Endothelial cell of umbilical vein (primary cell): ENCODE data around the gene PRSS37. TPM values are rescaled to one million over a fixed set of nuclear protein-coding genes. Genes with fewer than 3 reads are reported as not detected.

Experiments
- BruUV-seq: library from RNA; stranded (reverse); fragments of 400-500 nt; replicated peaks from 2 replicates; lab custom pipeline; 2021; lab: Mats Ljungman, UMichigan
- CTCF ChIA-PET: fragments of 300-600, 350-600 bp; sonication (Branson Sonifier 250); formaldehyde crosslinking; loops from one replicate; lab custom pipeline; 2021; ENCODE audit warnings: antibody characterized with exemption, inconsistent platforms; lab: Charles Lee
- POLR2A ChIA-PET: fragments of 300-600, 350-600 bp; sonication (Branson Sonifier 250); formaldehyde crosslinking; loops from one replicate; lab custom pipeline; 2021; ENCODE audit warnings: antibody characterized with exemption, inconsistent platforms; lab: Charles Lee
- DNase-seq: peaks from one replicate; pipeline ENCODE4 v3.0.0-alpha.2; 2011; ENCODE audit warnings: low read depth, low spot score
- FAIRE-seq: peaks from 2 replicates; lab custom pipeline; 2011; peaks lifted over from hg19 to GRCh38; lab: Jason Lieb, UNC
- H2AFZ ChIP-seq: 2 replicates; pipeline ENCODE4 v1.6.0; 2012; ENCODE audit warnings: low read depth, low read length, control low read depth, inconsistent platforms
- H3K27ac ChIP-seq: 2 replicates; pipeline ENCODE4 v1.5.1; 2011; ENCODE audit warnings: low read depth, mild to moderate bottlenecking, control low read depth, low read length, moderate library complexity; ENCODE audit not compliant: insufficient read depth
- H3K27me3 ChIP-seq, 2 experiments: 2 replicates each; pipeline versions ENCODE4 v1.6.0 to v1.6.1; 2011; ENCODE audit warnings: low read length in 2 of 2, mixed read lengths in 1 of 2; ENCODE audit not compliant: control insufficient read depth in 2 of 2, insufficient read depth in 2 of 2
- H3K36me3 ChIP-seq, 2 experiments: 2 replicates in 1 of 2; 3 replicates in 1 of 2; pipeline ENCODE4 v1.5.1; 2011; ENCODE audit warnings: low read length in 2 of 2, mild to moderate bottlenecking in 1 of 2, moderate library complexity in 1 of 2; ENCODE audit not compliant: control insufficient read depth in 2 of 2, insufficient read depth in 2 of 2; ENCODE audit errors: extremely low read depth in 1 of 2
- H3K4me1 ChIP-seq: 3 replicates; pipeline ENCODE4 v1.5.1; 2011; ENCODE audit warnings: mild to moderate bottlenecking, low read length; ENCODE audit not compliant: control insufficient read depth, insufficient read depth; ENCODE audit errors: extremely low read depth
- H3K4me2 ChIP-seq: 2 replicates; pipeline ENCODE4 v1.6.1; 2011; ENCODE audit warnings: low read length, control low read depth, mixed read lengths; ENCODE audit not compliant: insufficient read depth
- H3K4me3 ChIP-seq, 3 experiments: fragments of 200-600 bp in 1 of 3; sonication (generic), shearing (Covaris generic) in 1 of 3; replicated peaks in 1 of 3; 2 replicates each; pipeline ENCODE4 v1.5.1; 2011 to 2016; ENCODE audit warnings: control low read depth in 3 of 3, low read length in 3 of 3, mild to moderate bottlenecking in 2 of 3, inconsistent platforms in 1 of 3, low read depth in 1 of 3, moderate library complexity in 1 of 3; ENCODE audit not compliant: insufficient read depth in 1 of 3
- H3K79me2 ChIP-seq: 2 replicates; pipeline ENCODE4 v1.6.0; 2012; ENCODE audit warnings: low read length, inconsistent platforms; ENCODE audit not compliant: control insufficient read depth, insufficient read depth
- H3K9ac ChIP-seq: replicated peaks from 2 replicates; pipeline ENCODE3; 2011; ENCODE audit warnings: low read length, control low read depth; ENCODE audit not compliant: insufficient read depth; ENCODE audit errors: extremely low read depth
- H3K9me1 ChIP-seq: replicated peaks from 3 replicates; pipeline ENCODE4 v1.6.0; 2011; ENCODE audit warnings: mild to moderate bottlenecking, low read length; ENCODE audit not compliant: control insufficient read depth, insufficient read depth; ENCODE audit errors: extremely low read depth
- H3K9me3 ChIP-seq: replicated peaks from 2 replicates; pipeline ENCODE4 v1.5.1; 2012; ENCODE audit warnings: low read length, inconsistent platforms; ENCODE audit not compliant: control insufficient read depth, insufficient read depth
- H4K20me1 ChIP-seq: replicated peaks from 2 replicates; pipeline ENCODE3; 2011; ENCODE audit warnings: mild to moderate bottlenecking, low read length; ENCODE audit not compliant: control insufficient read depth, insufficient read depth; ENCODE audit errors: extremely low read depth
- EZH2 ChIP-seq: IDR thresholded peaks from 2 replicates; pipeline ENCODE4 v1.6.1; 2012; ENCODE audit warnings: borderline replicate concordance, low read depth, mild to moderate bottlenecking, moderate library complexity, low read length, inconsistent platforms; ENCODE audit not compliant: severe bottlenecking
- FOS ChIP-seq: IDR thresholded peaks from 2 replicates; pipeline ENCODE4 v1.6.1; 2011; ENCODE audit warnings: mild to moderate bottlenecking, low read length, moderate library complexity, borderline replicate concordance; ENCODE audit not compliant: insufficient read depth
- JUN ChIP-seq: IDR thresholded peaks from 2 replicates; pipeline ENCODE4 v1.6.1; 2011; ENCODE audit warnings: borderline replicate concordance, low read depth; ENCODE audit not compliant: insufficient read length, insufficient read depth
- MAX ChIP-seq: IDR thresholded peaks from 2 replicates; pipeline ENCODE4 v1.6.1; 2011; ENCODE audit not compliant: insufficient read depth, insufficient read length
- MYC ChIP-seq: IDR thresholded peaks from one replicate; pipeline ENCODE4 v1.6.1; 2011; ENCODE audit warnings: mild to moderate bottlenecking, low read depth, low read length
- POLR2A ChIP-seq: IDR thresholded peaks from 2 replicates; pipeline ENCODE4 v1.6.1; 2012; ENCODE audit warnings: low read depth, mild to moderate bottlenecking, control low read depth, low read length
- dilution Hi-C: fragments of 300-500 bp; cut with MboI; formaldehyde crosslinking; loops from one replicate; pipeline ENCODE4 v1.15.0; 2019; ENCODE audit warnings: low sequenced_read_pairs; ENCODE audit not compliant: extremely low pct_ligation_motif_present
- intact Hi-C: fragments of 100-400 bp; cut with micrococcal nuclease; formaldehyde crosslinking; loops from one replicate; pipeline ENCODE4 v1.10.0; 2022
- polyA plus RNA-seq, 4 experiments: library from polyadenylated mRNA; depleted of rRNA in 3 of 4; stranded (reverse) in 3 of 4; unstranded in 1 of 4; fragments of >200 nt; gene quantifications; 2 replicates each; pipeline versions ENCODE4 v1.2.1 to v1.2.3, GENCODE V29; 2011 to 2012; ENCODE audit warnings: missing spikeins in 1 of 4
- total RNA-seq: library from RNA; stranded (reverse); gene quantifications from 2 replicates; pipeline ENCODE4 v1.2.3, GENCODE V29; 2021
- TF ChIP-seq, protein P1 (sequence below), 2 donors: IDR thresholded peaks; 1 replicate in 1 of 2; 2 replicates in 1 of 2; pipeline ENCODE4 v1.5.1; 2011; ENCODE audit warnings: low read length in 2 of 2, mild to moderate bottlenecking in 2 of 2, moderate library complexity in 2 of 2, control low read depth in 1 of 2, inconsistent platforms in 1 of 2, low read depth in 1 of 2; ENCODE audit not compliant: insufficient read depth in 1 of 2; ENCODE audit errors: extremely low read depth in 1 of 2

The PRSS37 gene
- total and polyA plus RNA-seq, 2 donors (not counting 3 experiments of a cell fraction or from before 2014, with no cell fraction given) = not detected

DNA sequence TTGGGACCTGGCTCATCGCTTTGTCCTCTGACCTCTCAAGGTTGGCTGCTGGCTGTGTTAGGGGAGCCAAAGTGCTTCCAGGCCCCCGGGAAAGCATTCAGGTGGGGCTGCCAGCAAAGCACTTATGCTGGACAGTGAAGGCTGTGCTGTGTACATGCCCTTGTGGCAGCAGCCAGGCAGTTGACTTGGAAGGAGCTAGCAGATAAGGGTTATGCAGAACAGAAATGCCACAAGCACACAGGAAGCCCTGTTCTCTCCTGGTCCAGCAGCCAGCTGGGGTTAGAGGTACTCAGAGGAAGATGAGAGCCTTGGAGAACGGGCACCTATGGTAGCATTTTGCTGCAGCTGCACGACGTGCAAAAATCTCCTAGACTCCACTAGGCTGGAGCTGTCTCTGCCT is 39.7 kb upstream of the PRSS37 start:
- no peak for FAIRE-seq

More for the DNA sequence above, 39.7 kb upstream of the PRSS37 start:
- Histone ChIP-seq H4K20me1 (no peaks in the 10 kb centered on the region), H3K27me3 (no peaks in the 10 kb centered on the region), H3K9me3 (no peaks in the 10 kb centered on the region), H3K9me1 (no peaks in the 10 kb centered on the region), H3K4me3 (no peak overlapping the region), H3K36me3 (no peaks in the 10 kb centered on the region), H2AFZ (no peak overlapping the region), H3K79me2 (no peaks in the 10 kb centered on the region), H3K4me2 (no peak overlapping the region), H3K9ac (no peak overlapping the region), H3K4me1 (no peaks in the 10 kb centered on the region), H3K27ac (no peak overlapping the region)
- dilution Hi-C loops (no loop called here), intact Hi-C loops (no loop called here)
- POLR2A ChIA-PET = no interaction called here
- no peak for DNase-seq
- no peak for TF ChIP-seq POLR2A
- TF ChIP-seq, protein P1, sequence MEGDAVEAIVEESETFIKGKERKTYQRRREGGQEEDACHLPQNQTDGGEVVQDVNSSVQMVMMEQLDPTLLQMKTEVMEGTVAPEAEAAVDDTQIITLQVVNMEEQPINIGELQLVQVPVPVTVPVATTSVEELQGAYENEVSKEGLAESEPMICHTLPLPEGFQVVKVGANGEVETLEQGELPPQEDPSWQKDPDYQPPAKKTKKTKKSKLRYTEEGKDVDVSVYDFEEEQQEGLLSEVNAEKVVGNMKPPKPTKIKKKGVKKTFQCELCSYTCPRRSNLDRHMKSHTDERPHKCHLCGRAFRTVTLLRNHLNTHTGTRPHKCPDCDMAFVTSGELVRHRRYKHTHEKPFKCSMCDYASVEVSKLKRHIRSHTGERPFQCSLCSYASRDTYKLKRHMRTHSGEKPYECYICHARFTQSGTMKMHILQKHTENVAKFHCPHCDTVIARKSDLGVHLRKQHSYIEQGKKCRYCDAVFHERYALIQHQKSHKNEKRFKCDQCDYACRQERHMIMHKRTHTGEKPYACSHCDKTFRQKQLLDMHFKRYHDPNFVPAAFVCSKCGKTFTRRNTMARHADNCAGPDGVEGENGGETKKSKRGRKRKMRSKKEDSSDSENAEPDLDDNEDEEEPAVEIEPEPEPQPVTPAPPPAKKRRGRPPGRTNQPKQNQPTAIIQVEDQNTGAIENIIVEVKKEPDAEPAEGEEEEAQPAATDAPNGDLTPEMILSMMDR (IDR thresholded peaks at IDR 0.05; ENCODE audit: extremely low read depth in 1 of 2, insufficient read depth in 1 of 2, low read depth in 1 of 2, low read length in 2 of 2) = no peak
- no peak for TF ChIP-seq MAX
- TF ChIP-seq JUN = no peak
- TF ChIP-seq MYC = no peak
- TF ChIP-seq FOS = no peak
- TF ChIP-seq EZH2 = no peak
- BruUV-seq = no TSS peak
- CTCF ChIA-PET = no interaction called here
